Hematopoietic multipotent progenitor cell treated with erythropoietin and hydrocortisone succinate and interleukin-3 and kit ligand, for 6 days (in vitro differentiated cells): ENCODE measurements around the gene CCDC57.
"Not testable (repeated sequence)": the region's sequence is repeated elsewhere in the genome, so short reads cannot be mapped to it uniquely, and the experiment has no call there.

Source experiments
- DNase-seq: peaks from one replicate; pipeline ENCODE4 v3.0.0-alpha.2; 2015

CCDC57 gene

GRCh38 chr17:82175201-82175600, 37.4 kb downstream of the CCDC57 start:
- DNase-seq, result no peak

DNA sequence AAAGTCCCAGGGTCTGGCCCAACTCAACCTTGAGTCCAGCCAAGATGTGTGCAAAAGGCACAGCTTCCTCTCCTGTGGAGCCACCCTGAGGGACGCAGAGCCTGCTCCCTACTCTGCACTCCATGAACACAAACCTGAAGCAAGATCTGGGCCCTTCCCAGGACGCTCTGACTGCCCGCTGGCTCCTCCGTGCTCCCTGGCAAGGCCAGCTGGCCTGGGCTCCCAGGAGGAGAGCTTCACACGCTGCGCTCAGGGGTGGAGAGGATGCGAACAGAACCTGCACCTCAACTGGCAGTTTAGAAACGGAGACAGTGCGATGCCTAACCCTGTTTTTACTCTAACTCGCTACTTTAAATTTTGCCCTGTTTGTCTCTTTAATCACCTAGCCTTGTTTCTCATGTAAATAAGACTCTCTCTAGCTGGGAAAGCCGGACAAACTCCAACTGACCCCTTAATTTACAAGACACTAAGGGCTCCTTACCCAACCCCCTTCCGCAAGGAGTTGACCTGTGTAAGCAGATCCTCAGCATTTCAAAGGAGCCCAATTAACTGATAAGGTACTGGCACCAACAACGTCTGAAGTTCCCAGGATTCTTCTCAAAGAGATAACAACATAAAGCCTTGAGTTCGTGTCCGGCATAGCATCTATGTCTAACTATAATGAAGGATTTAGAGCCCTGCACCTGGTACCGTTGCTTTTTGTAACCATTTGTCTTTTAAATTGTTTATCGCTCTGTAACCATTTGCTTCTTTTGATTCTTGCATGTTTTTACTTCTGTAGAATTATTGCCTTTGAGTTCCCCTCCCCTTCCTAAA, 38.4 kb downstream of the CCDC57 start:
- DNase-seq, result not testable (repeated sequence)

GRCh38 chr17:82173351-82174041, 39.1 kb downstream of the CCDC57 start:
- no peak for DNase-seq

GRCh38 chr17:82172486-82173160, 40.0 kb downstream of the CCDC57 start:
- no peak for DNase-seq

DNA sequence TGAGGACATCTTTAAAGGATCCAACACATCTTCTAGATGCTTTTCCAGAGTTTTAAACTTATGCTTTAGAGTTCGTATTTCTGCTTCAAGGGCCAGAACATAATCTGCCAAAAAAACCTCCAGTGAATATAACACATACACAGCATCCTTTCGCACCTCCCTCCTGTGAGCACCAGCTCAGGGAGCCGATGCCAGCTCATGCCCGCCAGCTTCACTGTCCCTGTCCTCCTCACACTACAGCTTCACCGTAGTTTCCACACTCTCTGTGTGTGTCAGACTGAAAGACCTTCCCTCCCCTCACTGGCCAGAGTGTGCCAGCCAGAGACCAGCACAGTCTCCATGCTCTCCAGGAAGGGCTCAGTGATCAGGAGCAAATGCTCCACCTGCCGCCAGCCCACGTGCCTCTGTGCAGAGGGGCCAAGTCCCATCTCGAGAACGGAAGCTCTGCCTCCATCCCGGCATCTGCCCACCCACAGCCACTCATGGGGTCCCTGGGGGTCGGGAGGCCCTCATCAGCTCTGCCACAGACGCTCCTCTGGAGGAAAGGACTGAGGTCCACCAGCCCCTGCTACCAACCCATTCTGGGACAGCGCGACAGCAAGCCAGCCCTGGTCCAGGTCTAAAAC, 40.8 kb downstream of the CCDC57 start:
- DNase-seq, result no peak

GRCh38 chr17:82170412-82170961, 42.2 kb downstream of the CCDC57 start:
- DNase-seq, result no peak

GRCh38 chr17:82168568-82168967, 44.1 kb downstream of the CCDC57 start:
- DNase-seq, result no peak

DNA sequence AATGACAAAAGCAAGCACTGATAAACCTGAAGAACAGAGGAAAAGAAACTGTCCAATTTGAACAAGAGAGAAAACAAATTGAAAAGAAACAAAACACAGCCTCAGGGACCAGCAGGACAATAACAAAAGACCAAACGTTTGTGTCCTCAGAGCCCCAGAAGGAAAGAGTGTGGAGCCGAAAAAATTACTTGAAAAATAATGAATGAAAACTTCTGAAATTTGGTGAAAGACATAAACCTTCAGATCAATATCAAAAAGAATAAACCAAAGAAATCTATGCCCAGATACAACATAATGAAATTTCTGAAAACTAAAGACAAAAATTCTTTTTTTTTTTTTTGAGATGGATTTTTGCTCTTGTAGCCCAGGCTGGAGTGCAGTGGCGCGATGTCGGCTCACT, 45.6 kb downstream of the CCDC57 start:
- DNase-seq, result no peak

GRCh38 chr17:82164853-82165252, 47.8 kb downstream of the CCDC57 start:
- DNase-seq, result no peak

DNA sequence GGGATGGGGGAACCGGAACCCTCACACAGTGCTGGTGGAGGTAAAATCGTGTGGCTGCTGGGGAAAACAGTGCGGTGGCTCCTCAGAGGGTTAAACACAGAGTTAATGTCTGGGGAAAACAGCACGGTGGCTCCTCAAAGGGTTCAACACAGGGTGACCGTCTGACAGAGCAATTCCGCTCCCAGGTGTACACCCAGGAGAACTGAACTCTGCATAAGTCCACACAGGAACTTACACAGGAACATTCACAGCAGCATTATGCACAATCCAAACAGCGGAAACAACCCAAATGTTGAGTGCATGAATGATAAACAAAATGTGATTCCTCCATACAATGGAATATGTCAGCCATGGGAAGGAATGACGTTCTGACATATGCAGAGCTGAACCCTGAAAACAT, 51.4 kb downstream of the CCDC57 start:
- DNase-seq, result no peak

GRCh38 chr17:82160075-82160474, 52.6 kb downstream of the CCDC57 start:
- DNase-seq, result no peak

DNA sequence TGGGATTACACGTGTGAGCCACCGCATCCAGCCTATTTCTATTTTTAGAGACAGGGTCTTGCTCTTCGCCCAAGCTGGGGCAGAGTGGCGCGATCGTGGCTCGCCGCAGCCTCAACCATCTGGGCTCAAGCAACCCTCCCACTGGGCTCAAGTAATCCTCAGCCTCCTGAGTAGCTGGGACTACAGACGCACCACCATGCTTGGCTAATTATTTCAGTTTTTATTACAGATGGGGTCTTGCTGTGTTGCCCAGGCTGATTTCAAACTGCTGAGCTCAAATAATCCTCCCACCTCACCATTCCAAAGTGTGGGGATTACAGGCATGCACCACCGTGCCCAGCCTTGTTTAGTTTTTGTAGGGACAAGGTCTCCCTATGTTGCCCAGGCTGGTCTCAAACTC, 53.8 kb downstream of the CCDC57 start:
- DNase-seq, result no peak

DNA sequence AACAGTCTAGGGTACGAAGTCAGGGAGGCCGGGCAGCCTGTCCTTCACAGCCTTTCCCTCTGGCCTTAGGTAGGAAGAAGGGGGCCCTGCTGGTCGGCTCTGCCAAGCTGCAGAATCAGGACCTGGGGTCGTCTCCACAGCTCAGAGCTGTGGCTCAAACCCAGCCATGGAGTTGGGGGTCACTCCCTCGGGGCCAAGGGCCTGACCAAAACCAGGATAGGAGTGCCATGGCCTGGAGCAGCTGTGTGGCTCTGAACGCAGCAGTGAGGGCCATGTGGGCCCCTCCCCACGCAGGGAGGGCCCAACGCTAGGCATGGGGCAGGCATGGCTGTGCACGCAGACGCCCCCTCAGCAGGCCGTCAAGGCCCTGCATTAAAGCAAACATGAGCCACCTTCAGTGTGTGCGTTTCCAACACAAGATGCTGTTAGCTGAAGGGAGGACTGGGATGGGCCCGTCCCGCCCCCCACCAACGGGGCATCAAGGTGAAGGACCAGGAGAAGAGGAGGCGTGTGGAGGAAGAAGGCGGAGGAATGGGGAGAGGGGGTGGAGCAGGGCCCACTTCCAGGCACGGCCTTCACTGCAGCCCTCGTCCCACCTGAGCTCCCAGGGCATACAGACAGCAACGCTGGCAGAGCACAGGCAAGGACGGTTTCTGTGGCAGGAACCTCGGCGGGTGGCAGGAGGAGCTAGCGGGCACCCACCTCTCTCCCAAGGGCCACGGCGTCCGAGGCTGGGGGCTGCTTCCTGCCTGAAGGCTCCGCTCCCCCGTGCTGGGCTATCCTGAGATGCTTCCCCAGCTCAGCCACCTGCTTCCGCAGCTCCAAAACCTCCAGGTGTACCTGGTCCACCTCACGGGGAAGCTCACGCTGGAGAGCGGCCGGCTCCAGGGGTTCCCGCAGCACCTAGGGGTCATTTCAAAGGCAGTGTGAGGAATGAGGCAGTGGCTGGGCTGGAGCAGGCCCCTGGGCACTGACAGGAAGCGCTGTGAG, 55.3 kb downstream of the CCDC57 start:
- no peak for DNase-seq

GRCh38 chr17:82156284-82156925, 56.2 kb downstream of the CCDC57 start:
- no peak for DNase-seq

- DNase-seq, result no peak
Observed at GRCh38 chr17:82155606-82156005, 57.0 kb downstream of the CCDC57 start.

DNA sequence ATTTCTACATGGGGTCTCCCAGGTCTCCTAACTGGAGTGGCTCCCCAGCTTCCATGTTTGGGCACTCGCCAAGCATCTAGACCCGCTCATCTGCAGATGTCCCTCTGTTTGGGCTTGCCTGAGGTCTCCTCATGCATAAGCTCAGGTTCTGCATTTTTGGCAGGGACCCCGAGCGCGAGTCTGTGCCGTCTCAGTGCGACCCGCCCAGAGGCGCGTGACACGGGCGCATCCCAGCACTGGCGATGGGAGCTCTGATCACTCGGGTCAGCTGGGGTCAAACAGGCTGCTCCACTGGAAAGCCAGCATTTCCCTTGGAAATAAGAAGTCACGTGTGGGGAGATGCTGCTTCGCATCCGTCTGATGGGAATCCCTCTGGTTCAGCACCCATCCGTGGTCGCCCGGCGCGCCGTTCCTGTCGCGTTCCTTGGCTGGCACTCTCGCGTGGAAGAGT, 57.7 kb downstream of the CCDC57 start:
- no peak for DNase-seq

DNA sequence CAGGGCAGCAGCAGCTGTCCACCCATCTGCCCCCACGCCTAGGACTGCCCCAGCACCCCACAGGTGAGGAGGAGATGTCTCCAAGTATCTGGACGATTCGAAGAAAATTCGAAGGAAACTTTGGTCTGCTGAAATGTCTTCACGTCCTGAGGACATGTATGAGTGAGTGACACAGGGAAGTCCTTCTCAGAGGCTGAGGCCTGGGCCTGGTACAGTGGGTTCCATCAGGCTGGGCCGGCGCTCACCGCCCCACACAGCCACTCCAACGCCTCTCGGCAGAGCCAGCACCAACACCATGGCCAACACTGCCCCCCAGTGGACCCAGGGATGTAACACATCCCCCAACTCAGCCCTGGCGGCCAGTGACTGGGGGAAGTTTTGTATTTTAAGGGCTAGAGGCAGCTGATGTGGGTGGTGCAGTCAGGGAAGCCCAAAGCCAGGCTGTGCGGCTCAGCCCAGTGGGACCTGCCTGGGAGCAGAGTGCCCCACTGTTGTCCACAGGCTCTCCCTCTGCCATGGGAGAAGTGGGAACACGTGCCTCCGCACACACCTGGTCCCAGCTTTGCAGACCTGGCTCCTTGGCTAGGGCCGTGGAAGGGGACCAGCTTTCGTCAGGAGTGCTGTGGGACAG, 58.8 kb downstream of the CCDC57 start:
- DNase-seq, result peak; percentile 91

GRCh38 chr17:82153295-82153691, 59.3 kb downstream of the CCDC57 start:
- DNase-seq, result no peak

DNA sequence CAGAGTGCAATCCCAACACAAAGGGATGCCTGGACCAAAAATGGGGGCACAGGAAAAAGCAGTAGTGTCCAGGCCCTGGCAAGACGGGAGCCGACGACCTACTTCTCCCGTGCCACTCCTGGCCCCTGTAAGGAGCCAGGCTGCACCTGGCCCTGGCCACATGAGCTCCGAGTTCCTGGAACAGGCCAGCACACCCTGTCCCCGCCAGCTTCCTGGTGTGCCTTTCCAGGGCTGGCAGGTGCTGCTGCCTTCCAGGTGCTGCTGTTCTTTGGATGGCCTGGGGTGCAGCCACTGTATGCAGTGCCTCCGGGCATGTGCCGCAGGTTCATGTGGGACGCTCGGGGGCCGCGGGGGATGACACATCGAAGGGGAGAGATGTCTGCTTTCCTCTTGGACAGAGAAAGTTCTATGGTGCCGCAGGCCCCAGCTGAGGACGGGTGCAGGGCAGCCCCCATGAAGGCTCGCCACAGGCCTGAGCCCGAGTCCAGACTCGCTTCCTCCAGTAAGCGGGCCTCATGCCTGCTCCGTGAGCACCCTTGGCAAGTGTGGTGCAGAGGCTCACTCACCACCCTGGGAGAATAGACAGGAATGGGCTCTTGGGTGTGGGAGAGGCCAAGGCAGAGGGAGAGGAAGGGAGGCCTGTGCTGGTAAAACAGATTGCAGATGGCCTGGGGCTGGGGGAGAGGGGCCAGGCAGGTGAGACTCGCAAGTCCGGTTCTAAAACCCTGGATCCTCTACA, 59.9 kb downstream of the CCDC57 start:
- DNase-seq, result no peak

- no peak for DNase-seq
Observed at GRCh38 chr17:82152114-82152513, 60.5 kb downstream of the CCDC57 start.
